Measurements from ENCODE around the gene CNPY1. TPM values are rescaled to one million over a fixed set of nuclear protein-coding genes. Genes with fewer than 3 reads are reported as not detected.

Gene CNPY1
- total and polyA plus RNA-seq, 2 donors (not counting 1 experiment from before 2014, with no cell fraction given), result not detected

GRCh38 chr7:155458878-155459699 is 87.3 kb downstream of the CNPY1 start:
- Histone ChIP-seq H2AFZ (ENCODE audit: low read length) (no peak overlapping the region), H3K27me3 (ENCODE audit: control insufficient read depth, insufficient read depth, low read length) (peaks cover 83% of the 10 kb centered on the region)

GRCh38 chr7:155458111-155458877 is 88.1 kb downstream of the CNPY1 start, which contains the start of gene EN2:
Gene EN2 (plus strand): TSS chr7:155458129. CDS start chr7:155458378, 249 bp downstream.
- H3K27ac ChIP-seq (ENCODE audit: insufficient read depth, low read length), result no peak within 1 kb of the TSS
- no peak for DNase-seq (ENCODE audit: low read depth in 2 of 2)

More at GRCh38 chr7:155458878-155459699, 87.3 kb downstream of the CNPY1 start:
- Histone ChIP-seq H3K9me3 (ENCODE audit: control insufficient read depth, insufficient read depth, low read depth, low read length) (no peaks in the 10 kb centered on the region), H4K20me1 (ENCODE audit: control insufficient read depth, extremely low read depth, insufficient read depth, low read length) (no peaks in the 10 kb centered on the region), H3K9ac (ENCODE audit: insufficient read depth, low read length) (no peak overlapping the region), H3K79me2 (ENCODE audit: control insufficient read depth, insufficient read depth, low read length) (no peaks in the 10 kb centered on the region), H3K4me3 (replicated peaks in 1 of 4; ENCODE audit: control extremely low read depth in 1 of 4, insufficient read depth in 1 of 4, low read depth in 3 of 4, low read length in 4 of 4) (no peak overlapping the region), H3K27ac (ENCODE audit: insufficient read depth, low read length) (no peak overlapping the region), H3K36me3 (ENCODE audit: control insufficient read depth, insufficient read depth, low read length) (no peaks in the 10 kb centered on the region), H3K4me2 (ENCODE audit: extremely low read depth, insufficient read depth, low read length) (no peak overlapping the region), H3K4me1 (ENCODE audit: control insufficient read depth, extremely low read depth, insufficient read depth, low read length) (no peaks in the 10 kb centered on the region)
- TF ChIP-seq CTCF (conservative IDR thresholded peaks at IDR 0.05 in 1 of 2, IDR thresholded peaks at IDR 0.05 in 1 of 2; ENCODE audit: low read depth in 1 of 2, low read length in 2 of 2) (no peak), EZH2 (IDR thresholded peaks at IDR 0.05; ENCODE audit: low read length, missing control alignments) (peak; percentile 92)
- no peak for DNase-seq (ENCODE audit: low read depth in 2 of 2)

More at GRCh38 chr7:155458111-155458877, 88.1 kb downstream of the CNPY1 start, which contains the start of gene EN2:
- H2AFZ ChIP-seq (ENCODE audit: low read length), result no peak within 1 kb of the TSS
- peak within 1 kb of the TSS; percentile 23 to 59 (median 38) for H3K4me3 ChIP-seq (replicated peaks in 1 of 4; ENCODE audit: control extremely low read depth in 1 of 4, insufficient read depth in 1 of 4, low read depth in 3 of 4, low read length in 4 of 4)
- H3K4me2 ChIP-seq (ENCODE audit: extremely low read depth, insufficient read depth, low read length), result peak within 1 kb of the TSS; percentile 78
- TF ChIP-seq CTCF (conservative IDR thresholded peaks at IDR 0.05 in 1 of 2, IDR thresholded peaks at IDR 0.05 in 1 of 2; ENCODE audit: low read depth in 1 of 2, low read length in 2 of 2) (no peak), EZH2 (IDR thresholded peaks at IDR 0.05; ENCODE audit: low read length, missing control alignments) (peak; percentile 91)
- H3K4me1 ChIP-seq (ENCODE audit: control insufficient read depth, extremely low read depth, insufficient read depth, low read length), result no peaks in the 10 kb centered on the region
- no peak within 1 kb of the TSS for H3K9ac ChIP-seq (ENCODE audit: insufficient read depth, low read length)
- H3K9me3 ChIP-seq (ENCODE audit: control insufficient read depth, insufficient read depth, low read depth, low read length), result no peaks in the 10 kb centered on the region
- no peaks in the 10 kb centered on the region for H4K20me1 ChIP-seq (ENCODE audit: control insufficient read depth, extremely low read depth, insufficient read depth, low read length)
- H3K27me3 ChIP-seq (ENCODE audit: control insufficient read depth, insufficient read depth, low read length), result peaks cover 79% of the 10 kb centered on the region
- H3K79me2 ChIP-seq (ENCODE audit: control insufficient read depth, insufficient read depth, low read length), result no peaks in the 10 kb centered on the region
- no peaks in the 10 kb centered on the region for H3K36me3 ChIP-seq (ENCODE audit: control insufficient read depth, insufficient read depth, low read length)

Data from fibroblast of lung (primary cell).